ENCODE measurements around the gene USP24.
"Not testable (repeated sequence)": the region's sequence is repeated elsewhere in the genome, so short reads cannot be mapped to it uniquely, and the experiment has no call there.

USP24 gene

DNA sequence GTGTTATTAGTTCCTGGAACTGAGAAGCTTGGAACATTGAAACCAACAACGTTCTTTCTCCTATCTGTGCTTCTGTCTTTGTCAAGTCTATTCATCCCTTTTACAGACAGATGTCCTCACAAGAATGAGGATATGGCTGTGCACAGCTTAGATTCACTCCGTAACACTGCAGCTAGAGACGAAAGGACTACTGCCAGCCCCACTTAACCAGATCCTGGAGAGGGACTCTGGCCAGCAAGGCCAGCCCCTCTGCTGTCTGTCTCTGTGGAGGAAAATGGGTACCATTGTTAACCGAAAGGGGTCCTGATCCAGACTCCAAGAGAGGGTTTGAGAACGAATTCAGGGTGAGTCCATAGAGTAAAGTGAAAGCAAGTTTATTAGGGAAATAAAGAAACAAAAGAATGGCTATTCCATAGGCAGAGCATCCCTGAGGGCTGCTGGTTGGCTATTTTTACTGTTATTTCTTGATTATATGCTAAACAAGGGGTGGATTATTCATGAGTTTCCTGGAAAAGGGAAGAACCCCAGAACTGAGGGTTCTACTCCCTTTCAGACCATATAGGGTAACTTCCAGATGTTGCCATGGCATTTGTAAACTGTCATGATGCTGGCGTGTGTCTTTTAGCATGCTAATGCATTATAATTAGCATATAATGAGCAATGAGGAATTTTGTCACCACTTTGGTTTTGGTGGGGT lies 17.4 kb upstream of the USP24 start:
- DNase-seq (ENCODE audit: low read depth in 3 of 3, low spot score in 1 of 3): no peak

DNA sequence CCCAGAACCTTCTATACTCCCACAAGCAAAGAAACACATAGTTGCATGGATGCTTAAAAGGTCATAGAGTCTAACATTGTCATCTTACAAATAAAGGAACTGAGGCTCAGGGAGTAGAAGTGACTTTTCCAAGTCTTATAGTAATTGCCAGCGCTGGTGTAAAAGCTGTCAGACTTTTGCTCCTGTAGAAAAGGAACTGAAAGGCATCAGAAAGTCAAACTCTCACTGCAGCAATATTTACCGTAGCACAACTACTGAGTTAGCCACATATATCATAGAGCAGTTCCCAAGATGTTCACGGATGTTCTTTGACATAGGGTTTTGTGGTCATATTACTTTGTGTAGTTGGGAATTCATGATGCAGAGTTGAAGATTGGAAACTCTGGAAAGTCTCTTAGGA lies 16.6 kb upstream of the USP24 start:
- DNase-seq (ENCODE audit: low read depth in 3 of 3, low spot score in 1 of 3): no peak

GRCh38 chr1:55230659-55231058 lies 15.5 kb upstream of the USP24 start:
- DNase-seq (ENCODE audit: low read depth in 3 of 3, low spot score in 1 of 3): no peak

- DNase-seq (ENCODE audit: low read depth in 3 of 3, low spot score in 1 of 3): not testable (repeated sequence)
These were observed 14.6 kb upstream of the USP24 start for GRCh38 chr1:55229726-55230125.

- DNase-seq (ENCODE audit: low read depth in 3 of 3, low spot score in 1 of 3): no peak
These were observed 10.1 kb upstream of the USP24 start for GRCh38 chr1:55225228-55225627.

GRCh38 chr1:55224729-55225128 lies 9.6 kb upstream of the USP24 start:
- no peak for DNase-seq (ENCODE audit: low read depth in 3 of 3, low spot score in 1 of 3)

- no peak for DNase-seq (ENCODE audit: low read depth in 3 of 3, low spot score in 1 of 3)
These were observed 7.0 kb upstream of the USP24 start for GRCh38 chr1:55222152-55222551.

DNA sequence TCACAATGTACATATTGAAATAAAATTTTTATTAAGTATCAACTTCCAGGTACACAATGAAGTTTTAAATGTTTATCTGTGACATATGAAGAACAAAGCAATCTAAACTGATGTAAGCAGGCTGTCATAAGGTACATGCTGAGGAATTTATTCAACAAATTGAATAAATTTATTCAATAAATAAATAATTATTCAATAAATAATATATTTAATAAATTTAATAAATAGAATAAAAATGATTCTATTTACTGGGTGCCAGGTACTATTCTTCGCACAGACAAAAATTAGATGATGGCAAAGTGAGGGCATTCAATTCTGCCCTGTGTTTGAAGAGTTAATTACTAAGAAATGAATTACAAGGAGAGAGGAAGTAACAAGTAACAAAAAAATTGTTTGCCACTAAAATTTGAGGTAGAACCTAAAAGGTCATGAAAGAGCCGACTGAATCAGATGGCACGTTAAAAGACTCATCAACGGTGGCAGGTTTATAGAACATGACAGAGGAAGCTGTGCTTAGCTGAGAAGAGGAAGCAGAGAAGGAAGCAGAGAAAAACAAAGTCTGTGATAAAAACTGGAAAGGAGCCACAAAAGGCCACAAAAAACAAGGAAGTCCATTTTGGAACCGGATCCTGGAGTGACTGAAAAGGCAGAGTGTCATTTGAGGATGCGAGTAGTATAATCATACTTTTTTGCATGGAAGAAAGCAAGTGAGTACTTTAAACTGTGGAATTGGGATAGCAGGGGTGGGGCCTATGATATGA lies 2.2 kb upstream of the USP24 start:
- no peak for DNase-seq (ENCODE audit: low read depth in 3 of 3, low spot score in 1 of 3)

GRCh38 chr1:55216096-55216495 lies 932 bp upstream of the USP24 start:
- no peak for DNase-seq (ENCODE audit: low read depth in 3 of 3, low spot score in 1 of 3)

DNA sequence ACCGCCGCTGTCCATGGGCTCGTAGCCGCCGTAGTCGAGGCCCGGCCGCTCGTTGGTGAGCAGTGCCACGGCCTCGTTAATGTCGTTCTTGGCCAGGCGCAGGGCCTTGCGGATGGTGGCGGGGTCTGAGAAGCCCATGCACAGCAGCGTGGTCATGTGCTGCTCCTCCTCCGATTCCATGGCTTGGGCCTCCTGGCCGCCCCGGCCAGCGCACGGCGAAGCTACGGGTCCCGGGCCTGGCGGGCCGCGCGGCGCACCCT lies 300 bp downstream of the USP24 start:
- DNase-seq (ENCODE audit: low read depth in 3 of 3, low spot score in 1 of 3): peak in 1 of 3 donors; percentile 16

DNA sequence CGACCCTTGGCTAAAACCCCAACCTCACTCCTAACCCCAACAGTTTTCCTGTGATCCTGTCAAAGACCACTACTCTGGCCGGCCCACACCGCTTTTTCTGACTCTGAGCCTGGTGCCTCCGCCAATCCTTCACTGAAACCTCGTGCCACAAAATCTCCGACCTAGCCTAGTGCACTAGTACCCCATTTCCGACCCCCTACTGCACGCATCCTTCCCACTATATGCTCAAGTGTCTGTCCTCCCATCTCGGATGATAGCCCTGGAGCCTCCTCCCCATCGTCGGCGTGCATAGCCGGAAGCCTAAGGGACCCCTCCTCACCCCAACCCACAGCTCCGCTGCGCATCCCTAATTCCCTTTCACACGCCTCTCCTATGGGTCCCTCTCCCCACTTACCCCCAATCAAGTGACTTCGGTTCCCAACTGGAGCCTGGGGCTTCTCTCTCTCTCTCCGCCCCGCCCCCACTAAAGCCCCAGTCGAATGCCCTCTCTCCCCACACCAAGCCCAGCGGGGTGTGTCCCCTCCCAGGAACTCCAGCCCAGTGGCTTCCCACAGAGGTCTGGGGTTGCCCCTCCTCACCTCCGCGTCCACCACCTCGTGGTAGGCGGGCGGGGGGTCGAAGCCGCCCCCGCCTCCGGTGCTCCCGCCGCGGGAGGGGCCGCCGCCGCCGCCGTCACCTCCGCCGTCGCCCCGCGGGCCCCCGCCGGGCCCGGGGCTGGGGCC lies 791 bp downstream of the USP24 start:
- peak in 1 of 3 donors; percentile 18 for DNase-seq (ENCODE audit: low read depth in 3 of 3, low spot score in 1 of 3)

GRCh38 chr1:55213885-55214211 lies 1.3 kb downstream of the USP24 start:
- no peak for DNase-seq (ENCODE audit: low read depth in 3 of 3, low spot score in 1 of 3)

GRCh38 chr1:55213151-55213884 lies 1.8 kb downstream of the USP24 start:
- no peak for DNase-seq (ENCODE audit: low read depth in 3 of 3, low spot score in 1 of 3)

- DNase-seq (ENCODE audit: low read depth in 3 of 3, low spot score in 1 of 3): no peak
These were observed 2.6 kb downstream of the USP24 start for GRCh38 chr1:55212349-55213150.

GRCh38 chr1:55211863-55212262 lies 3.3 kb downstream of the USP24 start:
- no peak for DNase-seq (ENCODE audit: low read depth in 3 of 3, low spot score in 1 of 3)

DNA sequence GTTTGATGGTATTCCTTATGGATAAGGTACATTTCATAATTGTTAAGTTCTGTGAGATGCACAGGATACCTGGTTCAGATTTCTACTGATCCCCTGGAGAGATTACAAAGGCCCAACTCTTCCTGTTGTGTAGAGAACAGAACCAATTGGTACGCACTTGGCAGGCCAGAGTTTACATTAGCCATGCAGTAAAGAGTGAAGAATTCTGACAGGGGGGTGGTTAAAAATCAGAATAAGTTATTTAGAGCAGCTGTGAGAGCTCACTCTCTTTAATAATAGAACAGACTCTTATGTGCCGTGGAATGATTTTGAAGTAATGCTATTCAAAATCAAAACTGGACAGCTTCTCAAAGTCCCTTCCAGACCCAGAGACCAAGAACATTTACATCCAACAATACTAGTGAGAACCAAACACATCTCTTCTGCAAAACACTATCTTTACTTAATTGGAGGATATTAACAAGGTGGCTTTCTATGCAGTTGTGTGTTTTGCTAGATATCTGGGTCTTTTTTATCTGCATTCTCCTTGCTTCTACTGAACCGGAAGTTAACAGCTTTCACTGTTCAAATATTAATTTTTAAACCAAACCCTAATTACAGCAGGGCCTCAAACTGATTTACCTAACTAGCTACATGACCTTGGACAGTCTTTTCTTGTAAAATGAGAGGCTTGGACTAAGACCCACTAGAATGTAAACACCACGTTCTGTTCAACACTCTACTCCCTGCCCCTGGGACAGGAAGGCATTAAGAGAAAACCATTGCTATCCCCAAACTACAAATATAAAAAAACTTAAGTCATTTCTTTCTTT lies 4.0 kb downstream of the USP24 start:
- no peak for DNase-seq (ENCODE audit: low read depth in 3 of 3, low spot score in 1 of 3)

GRCh38 chr1:55209247-55209646 lies 5.9 kb downstream of the USP24 start:
- DNase-seq (ENCODE audit: low read depth in 3 of 3, low spot score in 1 of 3): no peak

DNA sequence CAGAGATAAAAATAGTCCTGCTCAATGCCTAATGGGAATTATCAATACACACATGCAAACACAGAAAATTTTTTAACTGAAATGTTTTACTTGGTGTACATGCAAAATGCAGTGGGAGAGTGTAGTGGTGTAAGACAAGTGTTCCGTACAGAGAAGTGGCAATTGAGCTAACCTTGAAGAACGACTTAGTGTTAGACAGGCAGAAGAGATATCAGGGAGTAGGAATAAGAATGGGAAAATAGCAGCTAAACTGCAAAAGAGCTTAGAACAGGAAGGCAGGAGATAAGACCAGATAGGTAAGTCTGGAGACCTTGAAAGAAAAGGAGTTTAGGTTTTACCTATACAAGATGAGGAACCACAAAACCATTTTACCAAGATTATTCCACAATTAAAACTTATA lies 9.0 kb downstream of the USP24 start:
- no peak for DNase-seq (ENCODE audit: low read depth in 3 of 3, low spot score in 1 of 3)

- DNase-seq (ENCODE audit: low read depth in 3 of 3, low spot score in 1 of 3): no peak
These were observed 10.2 kb downstream of the USP24 start for GRCh38 chr1:55204997-55205396.

DNA sequence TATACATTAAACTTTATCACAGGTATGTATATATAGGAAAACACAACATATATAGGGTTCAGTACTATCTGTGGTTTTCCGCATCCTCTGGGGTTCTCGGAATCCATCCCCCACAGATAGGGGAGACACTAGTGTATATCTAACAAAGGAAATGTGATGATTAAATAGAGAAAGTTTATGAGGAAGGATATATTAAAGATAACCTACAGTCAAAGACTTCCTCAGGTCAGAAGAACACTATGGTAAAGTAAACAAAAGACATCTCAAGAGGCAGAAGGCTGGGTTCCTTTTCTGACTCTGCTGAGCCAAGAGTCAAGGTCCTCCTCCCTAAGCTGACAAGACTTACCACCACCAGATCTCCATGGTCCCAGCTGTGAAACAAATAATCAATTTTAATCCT lies 12.1 kb downstream of the USP24 start:
- DNase-seq (ENCODE audit: low read depth in 3 of 3, low spot score in 1 of 3): no peak
